GM21528 (cell line): ENCODE measurements around the gene TAF1L.
"Not testable (repeated sequence)": the region's sequence is repeated elsewhere in the genome, so short reads cannot be mapped to it uniquely, and the experiment has no call there.

ENCODE experiments used
- ATAC-seq: cut with Tn5 transposase; IDR thresholded peaks from one replicate; pipeline ENCODE4 v1.9.1; 2021; ENCODE audit warnings: mild to moderate bottlenecking, moderate library complexity; ENCODE audit not compliant: unreplicated experiment, low FRiP score

The TAF1L gene, protein sequence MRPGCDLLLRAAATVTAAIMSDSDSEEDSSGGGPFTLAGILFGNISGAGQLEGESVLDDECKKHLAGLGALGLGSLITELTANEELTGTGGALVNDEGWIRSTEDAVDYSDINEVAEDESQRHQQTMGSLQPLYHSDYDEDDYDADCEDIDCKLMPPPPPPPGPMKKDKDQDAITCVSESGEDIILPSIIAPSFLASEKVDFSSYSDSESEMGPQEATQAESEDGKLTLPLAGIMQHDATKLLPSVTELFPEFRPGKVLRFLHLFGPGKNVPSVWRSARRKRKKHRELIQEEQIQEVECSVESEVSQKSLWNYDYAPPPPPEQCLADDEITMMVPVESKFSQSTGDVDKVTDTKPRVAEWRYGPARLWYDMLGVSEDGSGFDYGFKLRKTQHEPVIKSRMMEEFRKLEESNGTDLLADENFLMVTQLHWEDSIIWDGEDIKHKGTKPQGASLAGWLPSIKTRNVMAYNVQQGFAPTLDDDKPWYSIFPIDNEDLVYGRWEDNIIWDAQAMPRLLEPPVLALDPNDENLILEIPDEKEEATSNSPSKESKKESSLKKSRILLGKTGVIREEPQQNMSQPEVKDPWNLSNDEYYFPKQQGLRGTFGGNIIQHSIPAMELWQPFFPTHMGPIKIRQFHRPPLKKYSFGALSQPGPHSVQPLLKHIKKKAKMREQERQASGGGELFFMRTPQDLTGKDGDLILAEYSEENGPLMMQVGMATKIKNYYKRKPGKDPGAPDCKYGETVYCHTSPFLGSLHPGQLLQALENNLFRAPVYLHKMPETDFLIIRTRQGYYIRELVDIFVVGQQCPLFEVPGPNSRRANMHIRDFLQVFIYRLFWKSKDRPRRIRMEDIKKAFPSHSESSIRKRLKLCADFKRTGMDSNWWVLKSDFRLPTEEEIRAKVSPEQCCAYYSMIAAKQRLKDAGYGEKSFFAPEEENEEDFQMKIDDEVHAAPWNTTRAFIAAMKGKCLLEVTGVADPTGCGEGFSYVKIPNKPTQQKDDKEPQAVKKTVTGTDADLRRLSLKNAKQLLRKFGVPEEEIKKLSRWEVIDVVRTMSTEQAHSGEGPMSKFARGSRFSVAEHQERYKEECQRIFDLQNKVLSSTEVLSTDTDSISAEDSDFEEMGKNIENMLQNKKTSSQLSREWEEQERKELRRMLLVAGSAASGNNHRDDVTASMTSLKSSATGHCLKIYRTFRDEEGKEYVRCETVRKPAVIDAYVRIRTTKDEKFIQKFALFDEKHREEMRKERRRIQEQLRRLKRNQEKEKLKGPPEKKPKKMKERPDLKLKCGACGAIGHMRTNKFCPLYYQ (N-terminal part only)

DNA sequence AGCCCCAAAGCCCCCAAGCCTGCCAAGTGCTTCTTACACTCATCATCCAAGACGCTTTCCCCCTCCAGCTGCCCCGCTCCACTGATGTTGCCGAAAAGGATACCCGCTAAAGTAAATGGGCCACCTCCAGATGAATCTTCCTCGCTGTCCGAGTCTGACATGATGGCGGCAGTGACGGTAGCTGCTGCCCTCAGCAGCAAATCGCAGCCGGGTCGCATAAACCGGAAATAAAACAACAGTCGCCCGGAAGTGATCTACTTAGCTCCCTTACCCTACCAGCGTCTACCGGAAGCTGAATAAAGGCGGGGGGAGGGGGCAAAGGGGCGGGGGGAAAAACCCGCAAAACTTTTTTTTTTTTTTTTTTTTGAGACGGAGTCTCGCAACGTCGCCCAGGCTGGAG, at the start of gene TAF1L:
TAF1L (minus strand) TSS at position 308 of the 400 bp plus-strand sequence; CDS start at position 218, 90 bp downstream.
- ATAC-seq, result no peak

DNA sequence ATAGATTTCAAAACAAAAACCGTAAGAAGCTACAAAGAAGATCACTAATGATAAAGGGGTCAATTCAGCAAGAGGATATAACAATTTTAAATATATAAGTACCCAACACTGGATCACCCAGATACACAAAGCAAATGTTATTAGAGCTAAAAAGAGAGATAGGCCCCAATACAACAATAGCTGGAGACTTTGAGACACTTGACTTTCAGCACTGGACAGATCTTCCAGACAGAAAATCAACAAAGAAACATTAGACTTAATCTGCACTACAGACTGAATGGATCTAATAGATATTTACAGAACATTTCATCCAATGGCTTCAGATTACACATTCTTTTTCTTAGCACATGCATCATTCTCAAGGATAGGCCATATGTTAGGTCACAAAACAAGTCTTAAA, 46.3 kb upstream of the TAF1L start:
- ATAC-seq, result no peak

DNA sequence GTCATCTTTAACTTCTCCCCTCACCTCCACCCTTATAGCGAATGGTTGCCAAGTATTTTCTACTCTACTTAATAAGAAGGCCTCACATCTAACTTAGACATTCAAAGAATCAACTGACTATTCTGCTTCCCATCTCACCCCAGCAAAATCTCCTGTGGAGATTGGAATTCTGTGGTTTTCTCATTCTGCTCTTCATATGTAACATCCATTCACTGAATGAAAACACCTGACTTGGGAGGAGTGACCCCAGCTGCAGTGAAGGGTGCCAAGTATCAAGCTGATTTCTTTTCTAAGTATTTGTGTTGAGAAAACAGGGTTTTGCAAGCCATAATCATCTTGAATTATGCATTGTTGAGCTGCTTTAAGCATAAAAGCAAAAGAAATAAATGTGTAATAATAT, 42.5 kb upstream of the TAF1L start:
- ATAC-seq, result no peak

DNA sequence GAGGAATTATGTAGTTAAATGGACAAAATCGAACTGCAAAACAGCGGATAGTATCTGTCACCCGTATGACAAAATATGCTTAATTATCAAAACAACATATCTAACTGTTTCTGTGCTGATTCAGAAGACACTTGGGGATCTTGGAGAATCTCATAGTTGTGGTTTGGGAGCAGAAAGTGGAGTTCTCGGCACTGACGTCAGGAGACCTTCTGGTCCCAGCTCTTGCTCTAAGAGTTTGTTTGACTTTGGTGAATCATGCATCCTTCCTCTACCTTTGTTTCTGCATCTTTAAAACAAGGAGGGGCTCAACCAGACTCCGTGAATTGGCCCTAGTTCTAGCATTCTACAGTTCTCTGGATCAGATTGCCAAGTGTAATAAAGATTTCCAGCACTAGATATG, 37.0 kb upstream of the TAF1L start:
- no peak for ATAC-seq

DNA sequence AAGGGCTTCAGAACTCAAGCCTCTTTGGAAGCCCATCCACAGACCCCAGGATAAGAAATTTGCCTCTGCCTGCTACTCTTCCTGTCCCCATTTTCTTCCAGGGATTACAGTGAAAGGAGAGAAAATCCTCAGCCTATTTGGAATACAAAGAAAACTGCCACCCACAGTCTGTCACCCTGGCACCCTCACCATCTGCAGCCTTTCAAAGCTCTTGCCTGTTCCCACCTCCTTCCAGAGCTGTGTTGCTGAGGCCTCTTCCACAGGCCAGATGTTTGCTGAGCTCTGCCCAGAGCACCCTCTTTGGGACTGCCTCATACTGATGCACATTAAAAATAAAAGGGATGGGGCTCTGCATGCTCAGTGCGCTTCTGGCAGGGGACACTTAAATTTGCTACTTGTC, 35.9 kb upstream of the TAF1L start:
- no peak for ATAC-seq

DNA sequence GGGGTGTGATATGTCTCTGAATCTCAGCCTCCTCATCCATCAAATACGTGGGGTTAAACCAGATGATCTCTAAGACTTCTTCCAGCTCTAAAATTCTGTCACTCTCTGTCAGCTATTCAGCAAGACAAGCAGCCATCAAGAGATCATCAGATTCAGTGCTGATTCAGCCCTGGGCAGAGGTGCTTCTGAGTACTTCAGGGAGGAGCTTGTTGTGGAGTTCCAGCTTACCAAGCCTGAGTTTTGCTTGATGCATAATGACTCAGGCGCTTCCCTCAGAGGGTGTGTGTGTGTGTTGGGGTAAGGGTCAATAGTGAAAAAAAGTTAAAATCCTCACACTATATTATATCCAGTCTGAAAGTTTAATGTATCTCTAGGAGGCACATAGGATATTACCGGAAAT, 29.6 kb upstream of the TAF1L start:
- no peak for ATAC-seq

DNA sequence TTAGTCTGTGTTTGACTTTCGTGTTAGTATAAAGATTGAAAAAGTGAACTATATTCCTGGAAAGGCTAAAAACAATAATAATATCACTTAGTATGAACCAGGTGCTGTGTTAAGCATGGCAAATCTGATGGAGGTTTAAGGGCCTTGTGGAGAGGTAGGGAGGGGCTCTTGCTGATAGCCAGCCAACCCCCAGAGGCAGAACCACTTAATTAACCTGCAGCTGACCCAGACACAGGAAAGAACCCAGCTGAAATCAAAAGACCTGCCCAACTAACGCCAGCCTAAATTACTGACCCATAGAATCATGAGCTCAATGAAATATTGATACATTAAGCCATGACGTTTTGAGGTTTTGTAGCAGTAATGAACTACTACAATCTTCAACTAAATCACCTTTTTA, 28.3 kb upstream of the TAF1L start:
- no peak for ATAC-seq

DNA sequence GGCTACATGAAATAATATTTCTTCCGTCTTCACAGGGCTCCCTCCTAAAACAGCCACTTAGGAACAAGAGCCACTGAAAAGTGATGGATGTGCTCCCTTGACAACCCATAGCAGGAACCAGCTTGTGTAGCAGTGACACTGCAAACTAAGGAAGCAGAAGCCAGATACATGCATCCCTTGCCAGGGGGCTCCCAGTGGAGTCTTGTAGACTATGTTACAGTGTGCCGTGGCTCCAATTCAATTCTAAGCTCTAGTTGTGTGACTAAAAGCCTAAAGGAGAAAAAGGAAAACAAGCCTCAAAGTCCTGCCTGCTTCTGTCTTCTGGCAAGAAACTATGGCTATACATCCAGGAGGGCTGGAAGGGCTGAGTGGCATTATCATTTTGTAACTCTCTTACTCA, 12.2 kb upstream of the TAF1L start:
- ATAC-seq, result no peak

DNA sequence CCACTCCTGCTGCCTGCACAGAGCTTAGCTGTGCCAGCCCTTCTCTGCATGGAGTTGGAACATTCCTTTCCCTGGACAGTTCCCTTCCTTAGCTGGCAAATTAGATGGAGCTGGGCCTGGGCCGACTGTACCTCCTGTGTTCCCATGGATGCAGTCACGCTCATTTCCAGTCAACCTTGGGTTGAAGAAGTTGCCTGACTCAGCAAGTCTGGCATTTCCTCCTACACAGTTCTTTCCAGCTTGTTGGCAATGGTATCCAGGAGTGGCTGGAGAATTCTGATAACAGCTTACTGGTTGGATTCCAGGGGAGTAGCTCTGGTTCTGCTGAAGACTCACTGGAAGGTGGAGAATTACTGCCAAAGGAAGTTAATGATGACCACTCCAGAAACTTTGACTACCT, 9.2 kb upstream of the TAF1L start:
- ATAC-seq, result no peak

DNA sequence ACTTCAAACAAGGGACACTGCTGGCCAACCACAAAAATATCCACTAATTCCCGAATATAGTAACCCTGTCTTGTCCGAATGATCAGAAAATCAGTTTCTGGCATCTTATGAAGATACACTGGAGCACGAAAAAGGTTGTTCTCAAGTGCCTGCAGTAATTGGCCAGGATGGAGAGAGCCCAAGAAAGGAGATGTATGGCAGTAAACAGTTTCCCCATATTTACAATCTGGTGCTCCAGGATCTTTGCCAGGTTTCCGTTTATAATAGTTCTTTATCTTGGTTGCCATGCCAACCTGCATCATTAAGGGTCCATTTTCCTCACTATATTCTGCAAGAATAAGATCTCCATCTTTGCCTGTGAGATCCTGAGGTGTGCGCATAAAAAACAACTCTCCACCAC, 2.3 kb downstream of the TAF1L start:
- not testable (repeated sequence) for ATAC-seq

DNA sequence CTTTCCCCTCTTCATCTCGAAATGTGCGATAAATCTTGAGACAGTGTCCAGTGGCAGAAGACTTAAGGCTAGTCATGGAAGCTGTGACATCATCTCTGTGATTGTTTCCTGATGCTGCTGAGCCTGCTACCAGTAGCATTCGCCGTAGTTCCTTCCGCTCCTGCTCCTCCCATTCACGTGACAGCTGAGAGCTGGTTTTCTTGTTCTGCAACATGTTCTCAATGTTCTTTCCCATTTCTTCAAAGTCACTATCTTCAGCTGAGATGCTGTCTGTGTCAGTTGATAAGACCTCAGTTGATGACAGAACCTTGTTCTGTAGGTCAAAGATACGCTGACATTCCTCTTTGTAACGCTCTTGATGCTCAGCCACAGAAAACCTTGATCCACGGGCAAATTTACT, 3.5 kb downstream of the TAF1L start:
- no peak for ATAC-seq

DNA sequence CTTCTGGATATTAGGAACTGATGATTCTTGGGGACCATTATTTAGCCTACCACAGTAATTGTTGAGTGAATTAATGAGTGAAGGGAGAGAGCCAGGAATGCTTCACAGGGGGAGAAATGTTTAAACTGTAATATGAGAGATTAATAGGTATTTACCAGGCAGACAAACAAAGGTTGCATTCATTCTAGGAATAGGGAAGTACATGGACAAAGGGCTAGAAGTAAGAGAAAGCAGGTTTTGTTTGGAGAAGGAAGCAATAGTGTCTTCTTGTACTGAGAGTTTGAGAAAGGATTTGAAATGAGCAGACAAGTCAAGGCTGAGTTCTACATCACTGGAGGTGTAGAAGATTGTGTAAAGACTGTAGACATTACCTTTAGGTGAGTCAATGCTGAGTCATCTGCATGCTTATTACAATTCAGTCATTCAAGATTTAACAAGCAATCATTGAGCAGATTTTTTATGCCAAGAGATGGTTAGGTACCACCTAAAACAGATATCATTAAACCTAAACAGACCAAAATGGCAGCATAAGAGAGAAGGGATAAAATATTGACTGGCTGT, 8.0 kb downstream of the TAF1L start:
- no peak for ATAC-seq

DNA sequence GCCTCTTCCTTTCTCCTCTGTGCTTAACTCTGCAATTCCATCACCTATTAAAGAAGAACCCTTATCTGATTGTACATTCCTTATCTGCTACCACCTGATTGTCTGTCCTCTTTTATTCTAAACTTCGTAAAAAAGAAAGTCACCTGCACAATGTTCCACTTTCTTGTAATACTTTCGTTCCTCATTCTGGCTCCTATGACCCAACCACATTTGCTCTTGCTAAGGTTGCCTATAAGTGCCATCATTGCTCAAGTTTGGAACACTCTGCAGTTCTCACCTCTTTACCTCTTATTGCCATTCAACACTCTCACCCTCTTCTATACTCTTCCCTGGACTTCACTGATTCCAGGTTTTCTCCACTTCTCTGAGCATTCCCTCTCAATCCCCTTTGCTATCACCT, 10.1 kb downstream of the TAF1L start:
- no peak for ATAC-seq

DNA sequence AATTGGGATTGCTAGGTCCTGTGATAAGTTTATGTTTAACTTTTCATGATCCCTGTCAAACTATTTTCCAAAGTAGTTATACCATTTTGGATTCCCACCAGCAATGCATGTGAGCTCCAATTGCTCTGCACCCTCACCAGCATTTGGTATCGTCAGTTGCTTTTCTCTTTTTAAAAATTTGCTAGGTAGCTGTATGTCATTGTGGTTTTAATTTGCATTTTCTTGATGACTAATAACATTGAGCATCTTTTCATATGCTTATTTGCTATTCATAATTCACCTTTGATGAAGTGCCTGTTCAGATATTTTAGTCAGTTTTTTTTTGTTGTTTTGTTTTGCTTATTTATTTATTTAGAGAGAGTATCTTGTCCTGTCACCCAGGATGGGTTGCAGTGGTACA, 12.5 kb downstream of the TAF1L start:
- no peak for ATAC-seq

DNA sequence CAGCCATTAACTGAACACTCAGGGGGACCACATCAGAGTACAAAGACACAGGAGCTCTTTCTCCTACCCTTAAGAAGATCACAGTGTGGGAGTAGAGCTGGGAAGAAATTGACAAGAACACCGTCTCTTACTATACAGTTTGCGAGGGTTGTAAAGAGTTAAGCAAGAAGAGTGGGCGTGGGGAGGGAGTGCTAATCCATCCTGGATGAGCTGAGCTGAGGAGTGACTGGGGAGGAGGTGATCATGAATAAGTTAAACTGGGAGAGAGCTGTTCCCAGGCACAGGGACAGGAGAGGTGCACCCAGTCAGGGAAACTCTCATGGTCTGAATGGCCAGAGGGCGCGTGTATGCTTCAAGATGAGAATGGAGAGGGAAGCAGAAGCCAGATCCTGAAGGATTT, 17.2 kb downstream of the TAF1L start:
- ATAC-seq, result no peak

DNA sequence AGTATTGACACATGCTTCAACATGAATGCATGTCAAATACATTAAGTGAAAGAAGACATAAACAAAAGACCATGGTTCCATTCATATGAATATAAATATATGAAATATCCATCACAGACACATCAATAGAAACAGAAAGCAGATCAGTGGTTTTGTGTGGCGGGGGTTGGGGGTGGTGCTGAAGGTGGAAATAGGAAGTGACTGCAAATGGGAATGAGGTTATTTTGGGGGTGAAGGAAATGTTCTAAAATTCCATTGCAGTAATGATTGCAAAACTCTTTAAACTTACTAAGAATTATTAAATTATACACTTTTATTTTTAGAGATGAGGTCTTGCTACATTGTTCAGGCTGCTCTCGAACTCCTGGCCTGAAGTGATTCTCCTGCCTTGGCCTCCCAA, 28.7 kb downstream of the TAF1L start:
- ATAC-seq, result no peak

DNA sequence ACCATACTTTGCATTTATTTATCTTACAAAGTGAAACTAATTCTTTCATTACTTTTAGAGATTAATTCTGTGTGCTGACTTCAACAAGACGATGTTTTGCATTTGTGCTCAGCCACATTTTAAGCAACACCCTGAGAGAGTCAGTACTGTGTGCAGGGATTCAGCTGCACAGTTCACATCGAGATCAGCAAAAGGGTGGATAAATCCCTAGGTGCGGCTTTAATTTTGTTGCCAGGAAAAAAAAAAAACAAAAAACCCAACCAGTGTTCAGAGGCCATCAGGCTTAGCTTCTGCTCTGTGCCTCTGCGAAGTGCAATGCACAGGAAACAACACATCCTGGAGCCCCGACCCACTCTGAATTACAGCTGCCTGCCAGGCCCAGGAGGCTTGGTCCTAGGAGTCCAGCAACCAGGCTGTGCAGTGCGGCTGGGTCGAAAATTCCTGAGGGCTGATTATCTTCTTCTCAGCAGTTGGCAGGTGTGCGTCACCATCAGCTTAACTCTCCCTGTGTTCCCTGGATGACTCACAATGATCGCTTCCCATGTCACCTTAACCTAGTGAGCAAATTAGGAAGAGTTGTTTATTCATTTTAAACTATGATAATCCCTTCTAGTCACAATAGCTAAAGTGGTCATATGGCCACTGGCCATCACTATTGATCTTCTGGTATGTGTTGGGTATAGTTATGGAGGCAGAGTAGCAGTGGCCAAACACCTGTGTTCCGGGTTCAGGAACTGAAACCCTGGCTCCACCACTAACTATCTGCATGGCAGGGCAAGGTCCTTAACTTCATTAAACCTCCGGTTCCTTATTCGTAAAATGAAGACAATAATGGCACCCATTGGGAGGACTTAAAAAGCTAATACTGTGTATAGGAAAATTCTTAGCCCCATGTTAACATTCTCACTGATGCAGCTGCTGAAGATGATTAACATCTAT, 31.3 kb downstream of the TAF1L start:
- ATAC-seq, result peak; percentile 80

DNA sequence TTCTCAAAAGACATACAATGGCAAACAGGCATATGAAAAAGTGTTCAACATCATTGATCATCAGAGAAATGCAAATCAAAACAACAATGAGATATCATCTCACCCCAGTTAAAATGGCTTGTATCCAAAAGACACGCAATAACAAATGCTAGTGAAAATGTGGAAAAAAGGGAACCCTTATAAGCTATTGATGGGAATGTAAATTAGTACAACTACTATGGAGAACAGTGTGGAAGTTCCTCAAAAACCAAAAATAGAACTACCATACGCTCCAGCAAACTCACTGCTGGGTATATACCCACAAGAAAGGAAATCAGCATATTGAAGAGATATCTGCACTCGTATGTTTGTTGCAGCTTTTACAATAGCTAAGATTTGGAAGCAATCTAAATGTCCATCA, 36.4 kb downstream of the TAF1L start:
- not testable (repeated sequence) for ATAC-seq

DNA sequence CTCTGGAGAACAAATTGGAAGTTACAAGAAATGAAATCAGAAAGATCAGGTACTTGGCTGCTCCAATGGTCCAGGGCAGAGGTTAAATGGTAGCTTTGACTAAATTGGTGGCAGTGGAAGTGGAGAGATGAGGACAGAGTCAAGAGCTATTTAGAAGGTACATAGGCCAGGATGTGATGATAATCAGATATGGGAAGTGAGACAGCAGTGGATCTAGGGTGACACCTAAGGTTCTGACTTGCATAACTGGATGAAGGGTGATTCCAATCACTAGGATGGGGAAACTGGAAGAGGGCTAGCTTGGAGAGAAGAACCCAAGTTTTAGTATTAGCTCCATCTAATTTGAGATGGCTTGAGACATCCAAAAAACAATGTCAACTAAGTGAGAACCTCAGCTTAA, 38.5 kb downstream of the TAF1L start:
- no peak for ATAC-seq
